SU-DHL-6 (cell line): Measurements from ENCODE around the gene YEATS2.

ENCODE experiments used
- H2AFZ ChIP-seq: fragments of 200-600 bp; sonication (generic); 2 replicates; pipeline ENCODE4 v1.6.1; 2014; ENCODE audit warnings: low read depth, mild to moderate bottlenecking, moderate library complexity, mixed read lengths, antibody characterized with exemption, low read length; ENCODE audit not compliant: severe bottlenecking
- H3F3A ChIP-seq: fragments of 200-600 bp; shearing (Covaris generic); 2 replicates; pipeline ENCODE4 v1.6.0; 2016; ENCODE audit warnings: antibody characterized with exemption, mild to moderate bottlenecking; ENCODE audit not compliant: insufficient read depth
- H3K27ac ChIP-seq: fragments of 200-600 bp; sonication (generic); 2 replicates; pipeline ENCODE4 v1.5.1; 2016; ENCODE audit warnings: low read depth, mild to moderate bottlenecking, low read length, moderate library complexity, mixed read lengths
- H3K27me3 ChIP-seq: fragments of 200-600 bp; sonication (generic), shearing (Covaris generic); 2 replicates; pipeline ENCODE4 v1.6.0; 2014; ENCODE audit warnings: mild to moderate bottlenecking, low read length
- H3K36me3 ChIP-seq: fragments of 200-600 bp; sonication (generic); 2 replicates; pipeline ENCODE4 v1.6.1; 2014; ENCODE audit warnings: mild to moderate bottlenecking, low read length, mixed read lengths
- H3K4me2 ChIP-seq: fragments of 300-600, 200-600 bp; shearing (Covaris generic), sonication (generic); 2 replicates; pipeline ENCODE4 v1.6.0; 2014; ENCODE audit warnings: low read length, low read depth, mild to moderate bottlenecking; ENCODE audit not compliant: poor library complexity, severe bottlenecking
- H3K4me3 ChIP-seq: fragments of 200-600 bp; sonication (generic); 2 replicates; pipeline ENCODE4 v1.5.1; 2014; ENCODE audit warnings: antibody characterized with exemption, low read length, mild to moderate bottlenecking, mixed read lengths; ENCODE audit not compliant: insufficient read depth, poor library complexity, severe bottlenecking
- H3K79me2 ChIP-seq: fragments of 200-600 bp; sonication (generic); 2 replicates; pipeline ENCODE4 v1.6.1; 2014; ENCODE audit warnings: mild to moderate bottlenecking, low read length, moderate library complexity; ENCODE audit not compliant: insufficient read depth
- H3K9ac ChIP-seq: fragments of 200-600 bp; sonication (generic); 2 replicates; pipeline ENCODE4 v1.7.0; 2014; ENCODE audit warnings: mild to moderate bottlenecking, low read length
- H3K9me2 ChIP-seq: fragments of 200-600 bp; sonication (generic); replicated peaks from 2 replicates; pipeline ENCODE4 v1.6.1; 2014; ENCODE audit warnings: low read length; ENCODE audit not compliant: insufficient read depth
- H3K9me3 ChIP-seq: fragments of 200-600 bp; sonication (generic); 2 replicates; pipeline ENCODE4 v1.6.1; 2014; ENCODE audit warnings: low read length, mixed read lengths; ENCODE audit not compliant: insufficient read depth
- H4K20me1 ChIP-seq: fragments of 200-600 bp; sonication (generic); 2 replicates; pipeline ENCODE4 v1.6.1; 2014; ENCODE audit warnings: low read depth, mild to moderate bottlenecking, antibody characterized with exemption, low read length, moderate library complexity, mixed read lengths
- CTCF ChIP-seq: fragments of 200-600 bp; sonication (generic); IDR thresholded peaks from one replicate; pipeline ENCODE4 v1.5.1; 2017; ENCODE audit warnings: antibody characterized with exemption, mild to moderate bottlenecking, low read length, moderate library complexity; ENCODE audit not compliant: insufficient read depth, poor library complexity, severe bottlenecking
- EZH2phosphoT487 ChIP-seq: fragments of 200-600 bp; sonication (generic), shearing (Covaris generic); conservative IDR thresholded peaks from 2 replicates; pipeline ENCODE4 v1.6.1; 2018; ENCODE audit warnings: mild to moderate bottlenecking, antibody characterized with exemption, low read length, moderate library complexity, mixed read lengths

Gene YEATS2

GRCh38 chr3:183743231-183743630 lies 45.6 kb downstream of the YEATS2 start:
- no peak for TF ChIP-seq CTCF
- no peak for TF ChIP-seq EZH2phosphoT487
- peaks cover 17% of the 10 kb centered on the region; the same call in 1 of the 2 replicates for H3K36me3 ChIP-seq

GRCh38 chr3:183745300-183746098 lies 47.9 kb downstream of the YEATS2 start:
- no peak overlapping the region for H3K9ac ChIP-seq
- H3K27ac ChIP-seq = no peak overlapping the region
- H3K79me2 ChIP-seq = no peaks in the 10 kb centered on the region
- H3K9me3 ChIP-seq = no peaks in the 10 kb centered on the region
- no peaks in the 10 kb centered on the region for H3F3A ChIP-seq
- H2AFZ ChIP-seq = no peak overlapping the region
- H3K9me2 ChIP-seq = no peaks in the 10 kb centered on the region
- no peak overlapping the region for H3K4me3 ChIP-seq
- H3K36me3 ChIP-seq = peaks cover 21% of the 10 kb centered on the region; the same call in 1 of the 2 replicates
- H3K4me2 ChIP-seq = no peak overlapping the region
- TF ChIP-seq CTCF = no peak
- TF ChIP-seq EZH2phosphoT487 = no peak
- no peaks in the 10 kb centered on the region for H3K27me3 ChIP-seq
- H4K20me1 ChIP-seq = no peaks in the 10 kb centered on the region

More at GRCh38 chr3:183743231-183743630, 45.6 kb downstream of the YEATS2 start:
- Histone ChIP-seq H3K4me2 (no peak overlapping the region), H3K4me3 (no peak overlapping the region), H3K27ac (no peak overlapping the region), H3F3A (no peaks in the 10 kb centered on the region), H3K9me3 (no peaks in the 10 kb centered on the region), H3K79me2 (no peaks in the 10 kb centered on the region), H3K9ac (no peak overlapping the region), H2AFZ (no peak overlapping the region), H3K9me2 (no peaks in the 10 kb centered on the region), H4K20me1 (no peaks in the 10 kb centered on the region), H3K27me3 (no peaks in the 10 kb centered on the region)

GRCh38 chr3:183754052-183754451 lies 56.5 kb downstream of the YEATS2 start:
- H3F3A ChIP-seq = no peaks in the 10 kb centered on the region
- H3K4me3 ChIP-seq = no peak overlapping the region
- no peak overlapping the region for H2AFZ ChIP-seq
- no peaks in the 10 kb centered on the region for H3K9me3 ChIP-seq
- no peaks in the 10 kb centered on the region for H3K27me3 ChIP-seq
- no peak overlapping the region for H3K9ac ChIP-seq
- no peak overlapping the region for H3K4me2 ChIP-seq
- no peaks in the 10 kb centered on the region for H4K20me1 ChIP-seq
- H3K9me2 ChIP-seq = no peaks in the 10 kb centered on the region
- TF ChIP-seq CTCF (no peak), EZH2phosphoT487 (no peak)
- no peak overlapping the region for H3K27ac ChIP-seq
- H3K36me3 ChIP-seq = peaks cover 56% of the 10 kb centered on the region
- H3K79me2 ChIP-seq = no peaks in the 10 kb centered on the region
